Measurements from ENCODE around the gene MED4.

MED4 gene

GRCh38 chr13:48118030-48118429 lies 23.1 kb upstream of the MED4 start:
- no peak for TF ChIP-seq MAX (IDR thresholded peaks at IDR 0.05; ENCODE audit: low read depth, low read length)
- TF ChIP-seq POLR2A (IDR thresholded peaks at IDR 0.05; ENCODE audit: extremely low read depth, insufficient read length), result no peak
- TF ChIP-seq CTCF (IDR thresholded peaks at IDR 0.05; ENCODE audit: low read depth, low read length), result no peak
- no peak overlapping the region for H3K4me3 ChIP-seq (ENCODE audit: low read depth, low read length)
- DNase-seq (ENCODE audit: low read depth), result no peak

GRCh38 chr13:48116808-48117207 lies 21.9 kb upstream of the MED4 start:
- no peak for DNase-seq (ENCODE audit: low read depth)
- TF ChIP-seq CTCF (IDR thresholded peaks at IDR 0.05; ENCODE audit: low read depth, low read length) (no peak), MAX (IDR thresholded peaks at IDR 0.05; ENCODE audit: low read depth, low read length) (no peak), POLR2A (IDR thresholded peaks at IDR 0.05; ENCODE audit: extremely low read depth, insufficient read length) (no peak), MYC (IDR thresholded peaks at IDR 0.05; ENCODE audit: low read depth, low read length) (no peak)
- no peak overlapping the region for H3K4me3 ChIP-seq (ENCODE audit: low read depth, low read length)

- H3K4me3 ChIP-seq (ENCODE audit: low read depth, low read length), result no peak overlapping the region
- TF ChIP-seq CTCF (IDR thresholded peaks at IDR 0.05; ENCODE audit: low read depth, low read length) (no peak), MYC (IDR thresholded peaks at IDR 0.05; ENCODE audit: low read depth, low read length) (no peak), MAX (IDR thresholded peaks at IDR 0.05; ENCODE audit: low read depth, low read length) (no peak), POLR2A (IDR thresholded peaks at IDR 0.05; ENCODE audit: extremely low read depth, insufficient read length) (no peak)
- no peak for DNase-seq (ENCODE audit: low read depth)
Measured at GRCh38 chr13:48113756-48114130, 18.8 kb upstream of the MED4 start.

- no peak for TF ChIP-seq CTCF (IDR thresholded peaks at IDR 0.05; ENCODE audit: low read depth, low read length)
- no peak for TF ChIP-seq MAX (IDR thresholded peaks at IDR 0.05; ENCODE audit: low read depth, low read length)
- no peak for TF ChIP-seq MYC (IDR thresholded peaks at IDR 0.05; ENCODE audit: low read depth, low read length)
- no peak for TF ChIP-seq POLR2A (IDR thresholded peaks at IDR 0.05; ENCODE audit: extremely low read depth, insufficient read length)
- DNase-seq (ENCODE audit: low read depth), result no peak
- no peak overlapping the region for H3K4me3 ChIP-seq (ENCODE audit: low read depth, low read length)
Measured at GRCh38 chr13:48112896-48113755, 18.2 kb upstream of the MED4 start.

- no peak for TF ChIP-seq CTCF (IDR thresholded peaks at IDR 0.05; ENCODE audit: low read depth, low read length)
- H3K4me3 ChIP-seq (ENCODE audit: low read depth, low read length), result no peak overlapping the region
- DNase-seq (ENCODE audit: low read depth), result no peak
Measured at GRCh38 chr13:48110931-48111721, 16.2 kb upstream of the MED4 start.

All from NB4 (cell line).